ENCODE results near the gene NMNAT1.
"Not testable (repeated sequence)": the region's sequence is repeated elsewhere in the genome, so short reads cannot be mapped to it uniquely, and the experiment has no call there.

Gene NMNAT1

DNA sequence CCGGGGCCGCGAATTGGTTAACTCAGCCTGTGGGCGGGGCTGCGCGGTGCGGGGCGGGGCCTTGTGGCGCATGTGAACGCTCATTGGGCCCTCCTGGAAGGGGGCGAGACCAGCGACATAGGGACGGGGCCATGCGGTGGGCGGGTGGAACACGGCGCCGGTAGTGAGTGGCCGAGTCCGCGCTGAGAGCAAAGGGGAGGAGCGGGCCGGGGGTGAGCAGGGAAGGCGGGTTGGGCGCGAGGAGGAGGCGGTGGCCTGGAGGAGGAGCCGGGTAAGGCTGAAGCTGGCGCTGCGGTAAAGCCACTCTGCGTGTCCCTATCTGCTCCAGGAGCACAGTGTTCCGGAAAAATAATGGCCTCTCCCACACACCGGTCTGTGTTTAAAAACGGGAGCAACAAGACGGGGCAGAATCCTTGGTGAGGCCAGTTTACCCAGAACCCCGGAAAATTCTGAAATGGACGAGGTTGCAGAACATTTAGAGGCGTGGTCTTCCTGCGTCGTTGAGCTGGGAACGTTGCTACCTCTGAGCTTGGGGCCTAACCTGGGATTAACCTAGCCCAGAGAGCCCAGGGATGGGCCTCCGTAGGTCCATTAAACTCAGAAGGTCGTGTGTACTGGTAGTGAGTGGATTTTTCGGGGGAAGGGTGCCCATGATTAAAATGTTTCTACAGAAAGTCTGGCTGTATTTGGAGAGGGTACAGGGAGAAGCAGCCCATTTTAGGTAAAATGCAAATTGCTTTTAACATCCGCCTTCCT is 32.7 kb upstream of the NMNAT1 start:
- Mint-ChIP-seq H3K27me3 (no peaks in the 10 kb centered on the region), H3K9me3 (no peaks in the 10 kb centered on the region), H3K4me3 (peak overlapping the region; percentile 91), H3K36me3 (no peaks in the 10 kb centered on the region), H3K4me1 (peaks cover 35% of the 10 kb centered on the region), H3K27ac (peak overlapping the region; percentile 93)

DNA sequence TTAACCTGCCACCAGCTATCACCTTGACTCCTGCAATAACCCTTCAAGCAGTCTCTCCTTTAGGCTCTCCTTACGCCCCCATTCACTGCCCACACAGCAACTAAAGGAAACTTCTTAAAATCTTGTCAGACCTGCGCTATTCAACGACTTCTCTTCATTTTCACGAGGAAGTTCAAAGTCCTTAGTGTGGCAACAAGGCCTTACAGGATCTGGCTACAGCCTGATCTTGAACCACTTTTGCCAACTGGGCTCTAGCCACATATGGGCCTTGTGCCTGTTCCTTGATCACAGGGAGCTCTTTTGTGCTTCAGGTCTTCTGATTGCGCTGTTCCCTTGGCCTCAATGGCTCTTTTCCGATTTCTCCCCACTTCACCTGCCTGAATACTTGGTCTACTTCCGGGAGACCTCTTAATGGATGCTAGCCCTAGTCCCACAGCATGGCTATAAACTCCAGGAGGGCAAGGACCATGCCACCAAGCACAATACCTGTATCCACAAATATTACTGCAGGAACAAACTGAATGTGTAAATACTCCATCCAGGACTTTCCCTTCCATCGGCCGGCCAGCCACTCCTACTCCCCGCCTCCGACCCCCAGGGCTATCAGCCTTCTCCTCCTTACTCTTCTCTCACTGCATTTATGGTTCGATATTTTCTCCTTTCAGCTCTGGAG is 30.9 kb upstream of the NMNAT1 start:
- no peaks in the 10 kb centered on the region for H3K27me3 Mint-ChIP-seq
- peak overlapping the region; percentile 80 for H3K27ac Mint-ChIP-seq
- H3K9me3 Mint-ChIP-seq: no peaks in the 10 kb centered on the region
- peaks cover 35% of the 10 kb centered on the region for H3K4me1 Mint-ChIP-seq
- peak overlapping the region; percentile 46 for H3K4me3 Mint-ChIP-seq
- no peaks in the 10 kb centered on the region for H3K36me3 Mint-ChIP-seq

DNA sequence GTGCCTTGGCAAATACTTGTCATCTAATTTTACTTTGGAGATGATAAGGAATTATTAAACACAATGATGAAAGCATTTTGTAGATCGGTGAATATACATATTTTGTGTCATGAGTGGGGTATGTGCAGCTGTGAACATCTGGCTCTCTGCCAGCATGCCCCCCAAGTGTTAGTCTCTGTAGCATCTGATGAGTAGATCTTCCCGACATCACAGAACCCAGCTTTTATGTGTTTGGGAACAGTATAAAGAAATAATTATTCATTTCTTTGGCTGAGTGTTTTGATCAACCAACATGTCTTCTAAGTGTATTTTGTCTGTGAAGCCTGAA is 28.7 kb upstream of the NMNAT1 start:
- no peaks in the 10 kb centered on the region for H3K36me3 Mint-ChIP-seq
- no peaks in the 10 kb centered on the region for H3K9me3 Mint-ChIP-seq
- no peaks in the 10 kb centered on the region for H3K27me3 Mint-ChIP-seq
- no peak overlapping the region for H3K4me3 Mint-ChIP-seq
- H3K4me1 Mint-ChIP-seq: peaks cover 20% of the 10 kb centered on the region
- H3K27ac Mint-ChIP-seq: no peak overlapping the region

GRCh38 chr1:9916452-9916851 is 26.8 kb upstream of the NMNAT1 start:
- Mint-ChIP-seq H3K27me3 (no peaks in the 10 kb centered on the region), H3K4me3 (no peak overlapping the region), H3K27ac (no peak overlapping the region), H3K36me3 (no peaks in the 10 kb centered on the region), H3K4me1 (peaks cover 10% of the 10 kb centered on the region), H3K9me3 (no peaks in the 10 kb centered on the region)

DNA sequence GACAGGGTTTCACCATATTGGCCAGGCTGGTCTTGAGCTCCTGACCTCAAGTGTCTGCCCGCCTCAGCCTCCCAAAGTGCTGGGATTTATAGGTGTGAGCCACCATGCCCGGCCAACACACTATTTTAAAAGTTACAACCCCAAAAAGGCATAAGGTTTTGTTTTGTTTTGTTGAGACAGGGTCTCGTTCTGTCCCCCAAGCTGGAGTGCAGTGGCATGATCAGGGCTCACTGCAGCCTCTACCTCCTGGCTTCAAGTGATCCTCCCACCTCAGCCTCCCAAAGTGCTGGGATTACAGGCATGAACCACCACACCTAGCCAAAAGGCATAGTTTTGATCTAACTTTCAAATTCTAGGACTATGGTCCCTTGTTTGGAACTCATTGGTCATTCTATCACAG is 25.8 kb upstream of the NMNAT1 start:
- not testable (repeated sequence) for H3K27ac Mint-ChIP-seq, H3K4me3 Mint-ChIP-seq, H3K9me3 Mint-ChIP-seq, H3K27me3 Mint-ChIP-seq, H3K4me1 Mint-ChIP-seq, H3K36me3 Mint-ChIP-seq

- Mint-ChIP-seq H3K9me3 (no peaks in the 10 kb centered on the region), H3K4me1 (no peaks in the 10 kb centered on the region), H3K27me3 (no peaks in the 10 kb centered on the region), H3K27ac (no peak overlapping the region), H3K36me3 (no peaks in the 10 kb centered on the region), H3K4me3 (no peak overlapping the region)
These were observed 25.4 kb upstream of the NMNAT1 start for GRCh38 chr1:9917901-9918300.

- Mint-ChIP-seq H3K4me3 (no peak overlapping the region), H3K27ac (no peak overlapping the region), H3K9me3 (no peaks in the 10 kb centered on the region), H3K36me3 (no peaks in the 10 kb centered on the region), H3K4me1 (no peaks in the 10 kb centered on the region), H3K27me3 (no peaks in the 10 kb centered on the region)
These were observed 22.7 kb upstream of the NMNAT1 start for GRCh38 chr1:9920606-9921005.

- Mint-ChIP-seq H3K36me3 (no peaks in the 10 kb centered on the region), H3K9me3 (no peaks in the 10 kb centered on the region), H3K4me1 (no peaks in the 10 kb centered on the region), H3K27me3 (no peaks in the 10 kb centered on the region), H3K27ac (no peak overlapping the region), H3K4me3 (no peak overlapping the region)
These were observed 20.9 kb upstream of the NMNAT1 start for GRCh38 chr1:9922342-9922741.

DNA sequence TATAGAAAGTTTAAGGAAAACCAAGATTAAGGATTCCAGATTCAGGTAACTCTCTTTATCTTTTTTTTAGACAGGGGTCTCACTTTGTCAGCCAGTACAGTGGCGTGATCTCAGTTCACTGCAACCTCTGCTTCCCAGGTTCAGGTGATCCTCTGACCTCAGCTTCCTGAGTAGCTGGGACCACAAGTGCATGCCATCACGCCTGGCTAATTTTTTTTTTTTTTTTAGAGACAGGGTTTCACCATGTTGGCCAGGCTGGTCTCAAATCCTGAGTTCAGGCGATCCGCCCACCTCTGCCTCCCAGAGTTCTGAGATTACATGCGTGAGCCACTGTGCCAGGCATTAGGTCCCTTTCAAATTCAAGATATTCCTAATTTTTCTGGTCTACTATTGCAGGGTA is 16.0 kb upstream of the NMNAT1 start:
- Mint-ChIP-seq H3K9me3 (no peaks in the 10 kb centered on the region), H3K4me1 (no peaks in the 10 kb centered on the region), H3K4me3 (no peak overlapping the region), H3K27me3 (no peaks in the 10 kb centered on the region), H3K27ac (no peak overlapping the region), H3K36me3 (no peaks in the 10 kb centered on the region)

DNA sequence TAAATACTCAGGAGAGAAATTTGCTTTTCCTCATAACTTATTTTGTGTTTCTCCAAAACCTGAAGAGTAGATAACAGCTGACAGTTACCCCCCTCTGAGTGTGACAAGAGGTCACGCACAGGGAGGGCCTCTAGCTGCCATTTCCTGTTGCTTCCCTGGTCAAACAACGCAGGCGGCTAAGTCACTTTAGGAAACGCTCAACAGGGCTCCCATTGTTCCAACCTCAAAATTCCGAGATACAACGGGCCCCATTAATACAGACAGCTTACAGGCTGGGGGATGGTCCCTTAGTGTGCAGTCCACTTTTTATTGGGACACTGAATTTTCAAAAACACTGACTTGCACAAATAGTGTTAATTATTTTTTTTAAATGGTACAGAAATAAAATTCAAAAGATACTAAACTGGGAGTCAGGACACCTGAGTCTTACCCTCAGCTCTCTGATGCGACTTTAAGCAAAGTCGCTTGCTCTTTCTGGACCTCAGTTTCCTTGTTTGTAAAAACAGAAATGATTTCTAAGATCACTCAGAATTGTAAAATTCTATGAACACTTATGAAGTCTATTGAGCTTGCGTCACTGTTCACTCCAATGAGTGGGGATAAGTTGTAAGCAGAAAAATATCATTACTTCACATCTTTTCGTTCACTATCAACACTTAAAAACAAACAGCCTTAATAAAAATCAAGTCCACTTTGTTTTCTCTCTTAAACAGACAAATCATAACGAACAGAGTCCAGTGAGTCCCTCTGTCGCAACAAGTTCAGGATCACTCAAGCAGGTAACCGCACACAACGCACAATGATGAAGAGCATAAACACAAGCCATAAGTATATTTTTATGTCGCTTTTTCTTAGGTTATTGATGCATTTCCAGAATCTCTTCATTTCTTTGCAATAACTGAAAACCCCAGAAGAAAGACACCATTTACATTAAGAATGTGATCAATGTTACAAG is 13.6 kb upstream of the NMNAT1 start:
- H3K36me3 Mint-ChIP-seq: peaks cover 1% of the 10 kb centered on the region
- H3K4me3 Mint-ChIP-seq: no peak overlapping the region
- no peak overlapping the region for H3K27ac Mint-ChIP-seq
- H3K4me1 Mint-ChIP-seq: no peaks in the 10 kb centered on the region
- no peaks in the 10 kb centered on the region for H3K9me3 Mint-ChIP-seq
- H3K27me3 Mint-ChIP-seq: no peaks in the 10 kb centered on the region

DNA sequence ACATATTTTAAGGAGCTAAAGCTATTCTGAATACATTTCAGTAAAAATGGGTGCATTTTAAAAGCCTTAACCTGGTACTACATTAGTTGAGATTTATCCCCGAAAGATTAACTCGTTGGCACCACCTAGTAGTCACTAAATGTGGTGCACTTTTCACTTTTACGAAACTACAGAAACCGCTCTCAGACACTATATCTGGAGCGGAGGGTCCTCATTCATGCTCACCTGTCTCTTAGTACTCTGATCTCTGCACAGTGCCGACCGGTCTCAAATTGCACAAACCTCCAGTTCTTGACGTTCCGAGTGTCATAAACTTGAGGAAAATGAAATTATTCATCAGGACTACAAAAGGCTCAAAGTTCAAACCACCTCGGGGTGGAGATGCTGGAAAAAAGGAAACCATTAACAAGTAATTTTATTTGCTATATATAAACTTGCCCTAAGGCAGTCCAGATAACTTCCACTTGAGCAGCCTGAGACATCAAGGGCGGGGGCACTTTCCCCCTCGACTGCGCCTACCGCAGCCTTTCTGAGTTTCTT is 806 bp upstream of the NMNAT1 start:
- no peaks in the 10 kb centered on the region for H3K27me3 Mint-ChIP-seq

GRCh38 chr1:9946315-9946714 is 3.0 kb downstream of the NMNAT1 start:
- Mint-ChIP-seq H3K27me3 (no peaks in the 10 kb centered on the region), H3K36me3 (peaks cover 4% of the 10 kb centered on the region), H3K27ac (peak overlapping the region; percentile 33), H3K4me3 (no peak overlapping the region), H3K9me3 (no peaks in the 10 kb centered on the region), H3K4me1 (peaks cover 32% of the 10 kb centered on the region)

More for the DNA sequence above, 806 bp upstream of the NMNAT1 start:
- Mint-ChIP-seq H3K4me3 (peak overlapping the region; percentile 97), H3K4me1 (peaks cover 34% of the 10 kb centered on the region), H3K9me3 (no peaks in the 10 kb centered on the region), H3K36me3 (peaks cover 5% of the 10 kb centered on the region), H3K27ac (peak overlapping the region; percentile 41)

GRCh38 chr1:9957726-9958125 is 14.5 kb downstream of the NMNAT1 start:
- Mint-ChIP-seq H3K4me3 (no peak overlapping the region), H3K4me1 (peaks cover 4% of the 10 kb centered on the region)

DNA sequence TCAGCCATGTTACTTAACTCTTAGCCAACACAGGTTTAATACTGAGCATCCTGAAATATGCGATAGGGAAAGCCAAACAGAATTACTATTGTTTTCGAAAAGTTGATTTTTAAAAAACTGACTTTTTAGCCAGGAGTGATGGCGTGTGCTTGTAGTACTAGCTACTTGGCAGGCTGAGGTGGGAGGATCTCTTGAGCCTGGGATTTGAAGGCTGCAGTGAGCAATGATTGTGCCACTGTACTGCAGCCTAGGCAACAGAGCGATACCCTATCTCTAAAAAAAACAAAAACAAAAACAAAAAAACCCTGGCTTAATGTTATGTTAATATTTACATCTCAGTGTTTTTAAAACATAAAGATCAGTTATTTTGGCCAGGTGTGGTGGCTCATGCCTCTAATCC is 16.7 kb downstream of the NMNAT1 start:
- H3K36me3 Mint-ChIP-seq: no peaks in the 10 kb centered on the region
- H3K4me1 Mint-ChIP-seq: peaks cover 4% of the 10 kb centered on the region
- no peaks in the 10 kb centered on the region for H3K9me3 Mint-ChIP-seq
- no peaks in the 10 kb centered on the region for H3K27me3 Mint-ChIP-seq
- no peak overlapping the region for H3K4me3 Mint-ChIP-seq
- no peak overlapping the region for H3K27ac Mint-ChIP-seq

More at GRCh38 chr1:9957726-9958125, 14.5 kb downstream of the NMNAT1 start:
- Mint-ChIP-seq H3K9me3 (no peaks in the 10 kb centered on the region), H3K36me3 (no peaks in the 10 kb centered on the region), H3K27me3 (no peaks in the 10 kb centered on the region), H3K27ac (no peak overlapping the region)

GRCh38 chr1:9960706-9961562 is 17.7 kb downstream of the NMNAT1 start:
- H3K4me3 Mint-ChIP-seq: no peak overlapping the region
- no peaks in the 10 kb centered on the region for H3K36me3 Mint-ChIP-seq
- H3K27ac Mint-ChIP-seq: no peak overlapping the region
- no peaks in the 10 kb centered on the region for H3K27me3 Mint-ChIP-seq
- H3K4me1 Mint-ChIP-seq: no peaks in the 10 kb centered on the region
- H3K9me3 Mint-ChIP-seq: no peaks in the 10 kb centered on the region
